OCI-LY3 (cell line): ENCODE results near the gene PARP15.

Experiments
- H2AFZ ChIP-seq: fragments of 200-600, 300-600 bp; shearing (Covaris generic); 2 replicates; pipeline ENCODE4 v1.6.0; 2014; ENCODE audit warnings: antibody characterized with exemption, low read depth, low read length
- H3K27ac ChIP-seq: fragments of 200-600, 300-600 bp; sonication (generic); 2 replicates; pipeline ENCODE4 v1.5.1; 2014; ENCODE audit warnings: mild to moderate bottlenecking, low read length, moderate library complexity, mixed read lengths
- H3K27me3 ChIP-seq: fragments of 200-600, 300-600 bp; sonication (generic); 2 replicates; pipeline ENCODE4 v1.6.1; 2014; ENCODE audit warnings: low read depth, low read length, mixed read lengths
- H3K36me3 ChIP-seq: fragments of 200-600, 300-600 bp; sonication (generic); replicated peaks from 2 replicates; pipeline ENCODE3; 2014; ENCODE audit warnings: low read depth, low read length, mixed read lengths
- H3K4me1 ChIP-seq: fragments of 300-600, 200-600 bp; sonication (generic); 2 replicates; pipeline ENCODE4 v1.6.1; 2014; ENCODE audit warnings: low read length, mixed read lengths
- H3K4me2 ChIP-seq: fragments of 200-600, 300-600 bp; sonication (generic); 2 replicates; pipeline ENCODE4 v1.6.1; 2014; ENCODE audit warnings: low read length, mixed read lengths
- H3K4me3 ChIP-seq: fragments of 300-600, 200-600 bp; sonication (generic); 2 replicates; pipeline ENCODE4 v1.5.1; 2014; ENCODE audit warnings: antibody characterized with exemption, mild to moderate bottlenecking, low read length, moderate library complexity
- H3K79me2 ChIP-seq: fragments of 300-600, 200-600 bp; shearing (Covaris generic); 2 replicates; pipeline ENCODE4 v1.6.1; 2014; ENCODE audit warnings: mild to moderate bottlenecking, low read length, mixed read lengths
- H3K9ac ChIP-seq: fragments of 300-600, 200-600 bp; shearing (Covaris generic); 2 replicates; pipeline ENCODE4 v1.6.0; 2014; ENCODE audit warnings: mild to moderate bottlenecking, low read length, moderate library complexity
- H3K9me3 ChIP-seq: fragments of 200-600, 300-600 bp; shearing (Covaris generic); 2 replicates; pipeline ENCODE4 v1.6.1; 2014; ENCODE audit warnings: low read length, mixed read lengths; ENCODE audit not compliant: insufficient read depth
- H4K20me1 ChIP-seq: fragments of 200-600, 300-600 bp; sonication (generic); 2 replicates; pipeline ENCODE4 v1.6.1; 2016; ENCODE audit warnings: low read length, mixed read lengths; ENCODE audit not compliant: insufficient read depth
- CTCF ChIP-seq: fragments of 200-600, 300-600 bp; sonication (generic); IDR thresholded peaks from 2 replicates; pipeline ENCODE4 v1.5.1; 2014; ENCODE audit warnings: antibody characterized with exemption, low read length, low read depth
- EZH2phosphoT487 ChIP-seq: fragments of 200-600 bp; shearing (Covaris generic); IDR thresholded peaks from 2 replicates; pipeline ENCODE4 v1.6.1; 2018; ENCODE audit warnings: antibody characterized with exemption, mixed run types, low read depth

PARP15 gene

GRCh38 chr3:122577409-122578031, at the start of gene PARP15:
Gene PARP15, plus strand, starts transcription at chr3:122577650. Its CDS starts 18 bp downstream, at chr3:122577668.
- Histone ChIP-seq H3K4me3 (peak within 1 kb of the TSS; percentile 86), H3K9me3 (peaks cover 20% of the 10 kb centered on the region), H3K27ac (peak within 1 kb of the TSS; percentile 97), H2AFZ (no peak within 1 kb of the TSS), H3K27me3 (no peaks in the 10 kb centered on the region), H3K4me2 (peak within 1 kb of the TSS; percentile 80), H3K36me3 (peaks cover 44% of the 10 kb centered on the region), H3K79me2 (peaks cover 68% of the 10 kb centered on the region), H4K20me1 (no peaks in the 10 kb centered on the region), H3K4me1 (peaks cover 57% of the 10 kb centered on the region), H3K9ac (peak within 1 kb of the TSS; percentile 98)
- TF ChIP-seq EZH2phosphoT487 (no peak), CTCF (peak; percentile 29)

GRCh38 chr3:122530164-122530563, 47.3 kb upstream of the PARP15 start:
- TF ChIP-seq CTCF (no peak), EZH2phosphoT487 (no peak)
- H3K79me2 ChIP-seq = peaks cover 6% of the 10 kb centered on the region
- no peak overlapping the region for H3K4me2 ChIP-seq
- H3K27ac ChIP-seq = no peak overlapping the region
- no peaks in the 10 kb centered on the region for H3K27me3 ChIP-seq
- peaks cover 8% of the 10 kb centered on the region for H4K20me1 ChIP-seq
- no peak overlapping the region for H3K4me3 ChIP-seq
- no peak overlapping the region for H2AFZ ChIP-seq
- H3K36me3 ChIP-seq = peaks cover 58% of the 10 kb centered on the region
- no peaks in the 10 kb centered on the region for H3K9me3 ChIP-seq
- no peak overlapping the region for H3K9ac ChIP-seq
- H3K4me1 ChIP-seq = peaks cover 21% of the 10 kb centered on the region

GRCh38 chr3:122533480-122533879, 44.0 kb upstream of the PARP15 start:
- Histone ChIP-seq H4K20me1 (peaks cover 8% of the 10 kb centered on the region), H3K9ac (peak overlapping the region; percentile 35), H3K36me3 (peaks cover 60% of the 10 kb centered on the region), H3K4me1 (peaks cover 21% of the 10 kb centered on the region), H2AFZ (no peak overlapping the region), H3K4me3 (0 out of 2 replicates have a peak overlapping the region, but pooled peaks have one; percentile 28), H3K9me3 (no peaks in the 10 kb centered on the region), H3K27me3 (no peaks in the 10 kb centered on the region), H3K27ac (peak overlapping the region; percentile 73), H3K79me2 (peaks cover 6% of the 10 kb centered on the region), H3K4me2 (peak overlapping the region; percentile 77)
- no peak for TF ChIP-seq EZH2phosphoT487
- no peak for TF ChIP-seq CTCF

GRCh38 chr3:122533931-122534334, 43.5 kb upstream of the PARP15 start:
- Histone ChIP-seq H2AFZ (no peak overlapping the region), H3K27me3 (no peaks in the 10 kb centered on the region), H4K20me1 (peaks cover 8% of the 10 kb centered on the region), H3K4me3 (0 out of 2 replicates have a peak overlapping the region, but pooled peaks have one; percentile 28), H3K4me1 (peaks cover 21% of the 10 kb centered on the region), H3K36me3 (peaks cover 64% of the 10 kb centered on the region), H3K4me2 (peak overlapping the region; percentile 77), H3K79me2 (peaks cover 6% of the 10 kb centered on the region), H3K9ac (peak overlapping the region; percentile 35; the same call in 1 of the 2 replicates), H3K9me3 (no peaks in the 10 kb centered on the region), H3K27ac (peak overlapping the region; percentile 73)
- TF ChIP-seq CTCF (no peak), EZH2phosphoT487 (no peak)
